Measurements from ENCODE around the gene CYTH1. TPM values are rescaled to one million over a fixed set of nuclear protein-coding genes. Genes with fewer than 3 reads are reported as not detected.

Gene CYTH1
- polyA plus RNA-seq, 1 donor from 2014 or later = 120 TPM

DNA sequence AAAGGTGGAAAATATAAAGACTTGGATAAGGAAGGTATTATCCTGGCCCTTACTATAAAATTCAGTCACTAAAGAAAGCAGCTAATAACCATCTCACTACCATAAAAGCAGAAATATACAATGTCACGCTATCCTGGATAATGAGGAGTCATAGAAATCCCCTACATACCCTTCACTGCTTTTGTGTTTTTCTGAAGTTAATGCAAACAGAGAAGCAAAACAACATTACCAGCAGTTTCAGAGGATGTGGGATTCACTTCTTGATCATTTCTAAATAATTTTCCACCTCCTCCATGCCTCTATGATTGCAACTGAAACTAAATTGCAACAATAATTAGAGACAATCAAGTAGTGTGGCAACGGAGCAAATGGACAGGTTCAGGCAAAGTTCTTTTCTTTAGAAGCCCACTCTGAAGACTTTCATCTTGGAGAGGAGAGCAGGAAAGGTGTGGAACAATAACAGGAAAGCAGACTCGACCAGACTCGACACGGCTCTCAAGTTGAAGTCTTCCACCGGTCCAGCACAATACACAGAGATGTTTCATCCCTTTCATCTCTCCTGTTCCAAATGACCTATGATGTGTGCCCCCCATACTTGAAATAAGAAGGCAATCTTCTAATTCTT lies 10.2 kb downstream of the CYTH1 start:
- H3K79me2 ChIP-seq (replicated peaks; ENCODE audit: insufficient read depth, low read length) = peaks cover 3% of the 10 kb centered on the region

GRCh38 chr17:78769196-78769773 lies 12.8 kb downstream of the CYTH1 start:
- Histone ChIP-seq H3K36me3 (ENCODE audit: insufficient read depth, low read length) (no peaks in the 10 kb centered on the region), H3K79me2 (replicated peaks; ENCODE audit: insufficient read depth, low read length) (peaks cover 21% of the 10 kb centered on the region), H3K9ac (ENCODE audit: low read length) (no peak overlapping the region), H3K9me2 (ENCODE audit: insufficient read depth, low read length) (no peaks in the 10 kb centered on the region), H3F3A (ENCODE audit: insufficient read depth, low read length, poor library complexity, severe bottlenecking) (no peaks in the 10 kb centered on the region), H2AFZ (ENCODE audit: low read depth, low read length) (no peak overlapping the region), H3K27ac (ENCODE audit: low read length) (no peak overlapping the region), H3K9me3 (ENCODE audit: low read length) (no peaks in the 10 kb centered on the region), H3K4me2 (ENCODE audit: low read length) (no peak overlapping the region), H3K27me3 (ENCODE audit: insufficient read depth, low read depth, low read length) (no peaks in the 10 kb centered on the region), H4K20me1 (ENCODE audit: insufficient read depth) (no peaks in the 10 kb centered on the region), H3K4me3 (ENCODE audit: low read length) (no peak overlapping the region)
- TF ChIP-seq RAD21 (conservative IDR thresholded peaks at IDR 0.05) (no peak), SMC3 (conservative IDR thresholded peaks at IDR 0.05; ENCODE audit: poor library complexity) (no peak), EP300 (conservative IDR thresholded peaks at IDR 0.05; ENCODE audit: poor library complexity, severe bottlenecking) (no peak), TAF1 (IDR thresholded peaks at IDR 0.05; ENCODE audit: low read depth) (no peak), EZH2 (IDR thresholded peaks at IDR 0.05; ENCODE audit: borderline replicate concordance, insufficient read depth, low read length, poor library complexity, severe bottlenecking) (no peak), POLR2AphosphoS5 (IDR thresholded peaks at IDR 0.05) (no peak), MXI1 (conservative IDR thresholded peaks at IDR 0.05; ENCODE audit: poor library complexity, severe bottlenecking) (no peak), REST (IDR thresholded peaks at IDR 0.05; ENCODE audit: borderline replicate concordance) (no peak)
- TF ChIP-seq, protein P1, sequence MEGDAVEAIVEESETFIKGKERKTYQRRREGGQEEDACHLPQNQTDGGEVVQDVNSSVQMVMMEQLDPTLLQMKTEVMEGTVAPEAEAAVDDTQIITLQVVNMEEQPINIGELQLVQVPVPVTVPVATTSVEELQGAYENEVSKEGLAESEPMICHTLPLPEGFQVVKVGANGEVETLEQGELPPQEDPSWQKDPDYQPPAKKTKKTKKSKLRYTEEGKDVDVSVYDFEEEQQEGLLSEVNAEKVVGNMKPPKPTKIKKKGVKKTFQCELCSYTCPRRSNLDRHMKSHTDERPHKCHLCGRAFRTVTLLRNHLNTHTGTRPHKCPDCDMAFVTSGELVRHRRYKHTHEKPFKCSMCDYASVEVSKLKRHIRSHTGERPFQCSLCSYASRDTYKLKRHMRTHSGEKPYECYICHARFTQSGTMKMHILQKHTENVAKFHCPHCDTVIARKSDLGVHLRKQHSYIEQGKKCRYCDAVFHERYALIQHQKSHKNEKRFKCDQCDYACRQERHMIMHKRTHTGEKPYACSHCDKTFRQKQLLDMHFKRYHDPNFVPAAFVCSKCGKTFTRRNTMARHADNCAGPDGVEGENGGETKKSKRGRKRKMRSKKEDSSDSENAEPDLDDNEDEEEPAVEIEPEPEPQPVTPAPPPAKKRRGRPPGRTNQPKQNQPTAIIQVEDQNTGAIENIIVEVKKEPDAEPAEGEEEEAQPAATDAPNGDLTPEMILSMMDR (IDR thresholded peaks at IDR 0.05; ENCODE audit: poor library complexity, severe bottlenecking) = no peak

More for the DNA sequence above, 10.2 kb downstream of the CYTH1 start:
- Histone ChIP-seq H3K9me2 (ENCODE audit: insufficient read depth, low read length) (no peaks in the 10 kb centered on the region), H3K27ac (ENCODE audit: low read length) (no peak overlapping the region), H3K4me2 (ENCODE audit: low read length) (no peak overlapping the region), H3K9me3 (ENCODE audit: low read length) (no peaks in the 10 kb centered on the region), H2AFZ (ENCODE audit: low read depth, low read length) (no peak overlapping the region), H3K4me3 (ENCODE audit: low read length) (no peak overlapping the region), H4K20me1 (ENCODE audit: insufficient read depth) (no peaks in the 10 kb centered on the region), H3K27me3 (ENCODE audit: insufficient read depth, low read depth, low read length) (no peaks in the 10 kb centered on the region), H3F3A (ENCODE audit: insufficient read depth, low read length, poor library complexity, severe bottlenecking) (no peaks in the 10 kb centered on the region), H3K36me3 (ENCODE audit: insufficient read depth, low read length) (no peaks in the 10 kb centered on the region), H3K9ac (ENCODE audit: low read length) (no peak overlapping the region)
- TF ChIP-seq MXI1 (conservative IDR thresholded peaks at IDR 0.05; ENCODE audit: poor library complexity, severe bottlenecking) = no peak
- TF ChIP-seq EZH2 (IDR thresholded peaks at IDR 0.05; ENCODE audit: borderline replicate concordance, insufficient read depth, low read length, poor library complexity, severe bottlenecking) = no peak
- TF ChIP-seq EP300 (conservative IDR thresholded peaks at IDR 0.05; ENCODE audit: poor library complexity, severe bottlenecking) = no peak
- no peak for TF ChIP-seq REST (IDR thresholded peaks at IDR 0.05; ENCODE audit: borderline replicate concordance)
- TF ChIP-seq SMC3 (conservative IDR thresholded peaks at IDR 0.05; ENCODE audit: poor library complexity) = no peak
- no peak for TF ChIP-seq RAD21 (conservative IDR thresholded peaks at IDR 0.05)
- no peak for TF ChIP-seq POLR2AphosphoS5 (IDR thresholded peaks at IDR 0.05)

Measured in neural cell (in vitro differentiated cells).